Thyroid gland (tissue), 4 donors: Measurements from ENCODE around the gene CDK5RAP3. TPM values are rescaled to one million over a fixed set of nuclear protein-coding genes. Genes with fewer than 3 reads are reported as not detected.

Experiments
- DNase-seq, 2 donors: peaks; one replicate each; pipeline ENCODE4 v3.0.0-alpha.2; 2019
- H3K27ac ChIP-seq, 3 donors: fragments of 200-600 bp; sonication (generic); 1 replicate in 2 of 3; 2 replicates in 1 of 3; pipeline ENCODE4 v1.5.1; 2016 to 2019; ENCODE audit warnings: mild to moderate bottlenecking in 1 of 3, moderate library complexity in 1 of 3
- H3K27me3 ChIP-seq: fragments of 200-600 bp; sonication (generic); one replicate; pipeline ENCODE4 v1.5.1; 2019
- H3K36me3 ChIP-seq, 2 donors: fragments of 200-600 bp; sonication (generic); one replicate each; pipeline ENCODE4 v1.5.1; 2016 to 2019
- H3K4me1 ChIP-seq, 2 donors: fragments of 200-600 bp; sonication (generic); one replicate each; pipeline ENCODE4 v1.5.1; 2017 to 2019
- H3K4me3 ChIP-seq, 3 donors: fragments of 200-600 bp; sonication (generic); replicated peaks in 1 of 3; 1 replicate in 2 of 3; 2 replicates in 1 of 3; pipeline ENCODE4 v1.5.1; 2016; ENCODE audit warnings: mild to moderate bottlenecking in 1 of 3
- H3K9me3 ChIP-seq: fragments of 200-600 bp; sonication (generic); one replicate; pipeline ENCODE4 v1.5.1; 2017
- CTCF ChIP-seq, 6 experiments: fragments of 200-600 bp in 3 of 6; fragments of 450-650 bp in 3 of 6; sonication (generic) in 3 of 6; IDR thresholded peaks; one replicate each; pipeline ENCODE4 v1.5.1; 2016 to 2019; ENCODE audit warnings: antibody characterized with exemption in 6 of 6, mild to moderate bottlenecking in 2 of 6, inconsistent platforms in 1 of 6, moderate library complexity in 1 of 6
- POLR2A ChIP-seq, 2 donors: fragments of 450-650 bp; IDR thresholded peaks; one replicate each; pipeline ENCODE4 v1.6.1; 2017; ENCODE audit warnings: antibody characterized with exemption in 2 of 2, mild to moderate bottlenecking in 2 of 2, moderate library complexity in 1 of 2
- WGBS, 2 donors: methylation state at CpG; one replicate each; pipeline ENCODE4 v1.1.5; 2017; 5-methylcytosine and 5-hydroxymethylcytosine counted together
- intact Hi-C: fragments of 100-400 bp; cut with DNase I; formaldehyde crosslinking; loops from one replicate; pipeline ENCODE4 v1.15.1; 2023
- total RNA-seq, 4 donors: library from RNA; depleted of rRNA; stranded (reverse); fragments of >200 nt; gene quantifications; one replicate each; pipeline ENCODE4 v1.2.3, GENCODE V29; 2016

Gene CDK5RAP3
- total RNA-seq, 4 donors from 2014 or later = 165 to 221 (median 193) TPM

- Histone ChIP-seq H3K4me3 (no peak overlapping the region), H3K27ac (peak overlapping the region; percentile 90 to 96 (median 92)), H3K27me3 (no peaks in the 10 kb centered on the region), H3K9me3 (no peaks in the 10 kb centered on the region), H3K4me1 (peaks cover 65 to 77% of the 10 kb centered on the region in 2 donors), H3K36me3 (peaks cover 0 to 3% of the 10 kb centered on the region in 2 donors)
- peak; percentile 31 to 45 for DNase-seq
- WGBS, 2 donors = 22 to 31% methylated on average over 5 of the region's 5 CpGs
- no peak for TF ChIP-seq CTCF (IDR thresholded peaks at IDR 0.05)
- intact Hi-C loops = loop anchor here (2.0 kb wide), 1 partner anchor 22 kb away; the partner anchor contains the start of gene CDK5RAP3
Observed at GRCh38 chr17:47948706-47949196, 22.2 kb upstream of the CDK5RAP3 start.

DNA sequence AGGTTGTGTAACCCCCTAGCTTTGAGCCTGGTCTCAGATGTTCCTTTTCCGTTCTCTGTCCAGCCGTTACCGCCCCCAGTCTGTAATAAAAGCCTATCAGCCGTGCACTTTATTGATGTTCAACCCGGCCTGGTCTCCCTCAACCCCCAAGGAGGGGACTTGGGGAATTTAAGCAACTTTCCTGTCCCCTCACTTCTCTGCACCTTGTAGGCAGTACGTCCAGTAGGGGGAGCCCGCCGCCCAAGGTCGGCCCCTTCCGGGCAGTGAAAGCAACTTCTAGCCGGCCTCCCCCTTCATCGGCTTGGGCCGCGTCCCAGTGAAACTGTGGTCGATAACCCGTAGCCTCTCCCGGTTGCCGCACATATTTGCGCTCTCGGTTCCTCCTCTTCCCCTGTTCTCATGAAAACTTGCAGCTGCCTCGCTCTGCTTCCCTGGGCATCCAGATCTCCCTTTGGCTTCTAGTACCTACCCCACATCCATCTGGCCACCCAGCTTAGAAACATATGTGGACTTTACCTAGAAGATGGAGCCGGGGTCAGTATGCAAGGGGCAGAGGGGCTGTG is 21.6 kb upstream of the CDK5RAP3 start:
- H3K4me1 ChIP-seq = peaks cover 70 to 80% of the 10 kb centered on the region in 2 donors
- H3K27ac ChIP-seq = peak overlapping the region; percentile 92 to 97 (median 96)
- H3K36me3 ChIP-seq = peaks cover 0 to 3% of the 10 kb centered on the region in 2 donors
- intact Hi-C loops = loop anchor here (2.0 kb wide), 1 partner anchor 22 kb away; the partner anchor contains the start of gene CDK5RAP3
- WGBS, 2 donors = 3 to 7% methylated on average over 18 to 22 of the region's 22 CpGs
- TF ChIP-seq CTCF (IDR thresholded peaks at IDR 0.05) = peak; percentile 69 to 98 (median 90)
- peak in 1 of 2 donors; percentile 72 for TF ChIP-seq POLR2A (IDR thresholded peaks at IDR 0.05)
- H3K4me3 ChIP-seq = no peak overlapping the region
- DNase-seq = peak; percentile 98 to 99
- H3K9me3 ChIP-seq = no peaks in the 10 kb centered on the region
- H3K27me3 ChIP-seq = no peaks in the 10 kb centered on the region

GRCh38 chr17:47949946-47950345 is 21.0 kb upstream of the CDK5RAP3 start:
- no peaks in the 10 kb centered on the region for H3K27me3 ChIP-seq
- H3K27ac ChIP-seq = peak overlapping the region; percentile 92 to 97 (median 96)
- DNase-seq = peak; percentile 84 to 88
- intact Hi-C loops = loop anchor here (2.0 kb wide), 1 partner anchor 21 kb away; the partner anchor contains the start of gene CDK5RAP3
- peaks cover 0 to 3% of the 10 kb centered on the region in 2 donors for H3K36me3 ChIP-seq
- no peaks in the 10 kb centered on the region for H3K9me3 ChIP-seq
- H3K4me3 ChIP-seq = no peak overlapping the region
- H3K4me1 ChIP-seq = peaks cover 67 to 82% of the 10 kb centered on the region in 2 donors
- TF ChIP-seq POLR2A (IDR thresholded peaks at IDR 0.05) = no peak
- no peak for TF ChIP-seq CTCF (IDR thresholded peaks at IDR 0.05)
- 23 to 24% methylated on average over 3 of the region's 3 CpGs for WGBS, 2 donors

DNA sequence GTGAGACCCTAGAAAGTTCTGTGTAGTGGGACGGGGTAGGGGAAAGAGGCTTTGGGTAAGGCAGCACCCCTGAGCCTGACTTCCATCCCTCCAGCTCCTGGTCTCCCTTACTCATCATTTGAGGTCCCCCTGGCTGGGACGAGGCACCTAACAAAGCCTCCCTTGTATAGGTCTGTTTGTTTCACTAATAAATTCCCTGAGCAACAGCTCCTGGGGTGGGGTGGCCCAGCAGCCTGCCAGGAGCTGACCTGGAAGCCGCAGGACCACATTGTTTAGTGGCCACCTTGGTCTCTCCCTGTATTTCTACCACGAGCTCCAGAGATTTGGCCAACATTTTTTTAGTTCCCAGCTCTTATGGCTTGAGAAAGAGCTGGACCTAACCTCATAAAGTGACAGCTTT is 20.5 kb upstream of the CDK5RAP3 start:
- H3K4me1 ChIP-seq = peaks cover 62 to 77% of the 10 kb centered on the region in 2 donors
- intact Hi-C loops = no loop called here
- H3K27ac ChIP-seq = peak overlapping the region; percentile 92 to 97 (median 96)
- no peaks in the 10 kb centered on the region for H3K27me3 ChIP-seq
- H3K9me3 ChIP-seq = no peaks in the 10 kb centered on the region
- H3K4me3 ChIP-seq = no peak overlapping the region
- DNase-seq = no peak
- TF ChIP-seq POLR2A (IDR thresholded peaks at IDR 0.05) (no peak), CTCF (IDR thresholded peaks at IDR 0.05) (no peak)
- peaks cover 0 to 3% of the 10 kb centered on the region in 2 donors for H3K36me3 ChIP-seq
- 69 to 84% methylated on average over 4 of the region's 4 CpGs for WGBS, 2 donors
